NCI-H69 (cell line): Measurements from ENCODE around the gene DGKB.

ENCODE experiments used
- DNase-seq: peaks from one replicate; lab custom pipeline; 2025; lab: John Stamatoyannopoulos, UW

DGKB gene

GRCh38 chr7:14218338-14218737 is 684.2 kb downstream of the DGKB start:
- no peak for DNase-seq

GRCh38 chr7:14209896-14210484 is 692.6 kb downstream of the DGKB start:
- DNase-seq = peak; percentile 90

GRCh38 chr7:14207711-14208110 is 694.8 kb downstream of the DGKB start:
- no peak for DNase-seq

GRCh38 chr7:14207138-14207537 is 695.4 kb downstream of the DGKB start:
- DNase-seq = no peak

GRCh38 chr7:14206121-14206520 is 696.4 kb downstream of the DGKB start:
- no peak for DNase-seq

GRCh38 chr7:14201353-14201752 is 701.2 kb downstream of the DGKB start:
- DNase-seq = peak; percentile 40

GRCh38 chr7:14199336-14199735 is 703.2 kb downstream of the DGKB start:
- no peak for DNase-seq

- peak; percentile 74 for DNase-seq
These were observed 705.3 kb downstream of the DGKB start for GRCh38 chr7:14197280-14197679.

- DNase-seq = no peak
These were observed 706.0 kb downstream of the DGKB start for GRCh38 chr7:14196555-14196954.

- no peak for DNase-seq
These were observed 706.7 kb downstream of the DGKB start for GRCh38 chr7:14195871-14196270.

GRCh38 chr7:14195079-14195478 is 707.5 kb downstream of the DGKB start:
- DNase-seq = no peak

- DNase-seq = no peak
These were observed 710.9 kb downstream of the DGKB start for GRCh38 chr7:14191686-14192098.

- DNase-seq = no peak
These were observed 718.2 kb downstream of the DGKB start for GRCh38 chr7:14184292-14184864.

GRCh38 chr7:14179781-14180180 is 722.8 kb downstream of the DGKB start:
- DNase-seq = no peak

GRCh38 chr7:14177876-14178275 is 724.7 kb downstream of the DGKB start:
- DNase-seq = no peak

GRCh38 chr7:14170872-14171271 is 731.7 kb downstream of the DGKB start:
- DNase-seq = no peak

- peak; percentile 70 for DNase-seq
These were observed 744.4 kb downstream of the DGKB start for GRCh38 chr7:14158111-14158510.

- no peak for DNase-seq
These were observed 746.1 kb downstream of the DGKB start for GRCh38 chr7:14156436-14156835.

GRCh38 chr7:14148974-14149373 is 753.6 kb downstream of the DGKB start:
- no peak for DNase-seq

GRCh38 chr7:14147532-14147931 is 755.0 kb downstream of the DGKB start:
- peak; percentile 41 for DNase-seq

GRCh38 chr7:14144538-14144937 is 758.0 kb downstream of the DGKB start:
- peak; percentile 98 for DNase-seq

GRCh38 chr7:14144109-14144508 is 758.4 kb downstream of the DGKB start:
- DNase-seq = peak; percentile 58

GRCh38 chr7:14137676-14138075 is 764.9 kb downstream of the DGKB start:
- no peak for DNase-seq

GRCh38 chr7:14133752-14134151 is 768.8 kb downstream of the DGKB start:
- no peak for DNase-seq
